IMR-90 (cell line): ENCODE data around the gene RTN4RL2. TPM values are rescaled to one million over a fixed set of nuclear protein-coding genes. Genes with fewer than 3 reads are reported as not detected.

ENCODE experiments used
- microRNA-seq, 2 experiments: library from miRNA; stranded (forward) in 1 of 2; unstranded in 1 of 2; fragments of 10-50 nt in 1 of 2; fragments of <30 nt in 1 of 2; gene quantifications in 1 of 2; microRNA quantifications in 1 of 2; one replicate each; pipeline versions ENCODE3 to v1.1.0; 2013 to 2020; ENCODE audit not compliant: insufficient read depth in 1 of 2, insufficient read length in 1 of 2, unreplicated experiment in 1 of 2
- polyA plus RNA-seq, 3 experiments: library from polyadenylated mRNA; depleted of rRNA; stranded (reverse); fragments of >200 nt; gene quantifications; 2 replicates each; pipeline ENCODE4 v1.2.3, GENCODE V29; 2012; ENCODE audit warnings: low replicate concordance in 1 of 3
- small RNA-seq, 5 experiments: library from RNA; depleted of rRNA; stranded (forward); fragments of <200 nt; gene quantifications; one replicate each; pipeline ENCODE3, GENCODE V24; 2012
- total RNA-seq: library from RNA; depleted of rRNA; stranded (reverse); fragments of >200 nt; gene quantifications from 2 replicates; pipeline ENCODE4 v1.2.3, GENCODE V29; 2012; rRNA removed

The RTN4RL2 gene
- total and polyA plus RNA-seq, 2 of the 4 experiments (the other 2 are of a cell fraction) = 1.5 TPM; not detected in 1

Small RNAs within 50 kb of the gene (microRNA-seq; reads per million reads assigned to microRNA genes)
- gene RNA5SP341 (ENCODE audit: insufficient read depth, insufficient read length) = not detected

Small RNAs within 50 kb of the gene (small RNA-seq; reads per million reads assigned to genes)
- 0 to 0.59 (median 0) reads per million in 5 experiments for gene RNA5SP341

Other genes starting within 250 kb of the RTN4RL2 start
- not detected in 2 replicates for gene APLNR, start 223.3 kb upstream of the RTN4RL2 start, total RNA-seq
- gene APLNR, start 223.3 kb upstream of the RTN4RL2 start, polyA plus RNA-seq (2012; rRNA removed) = not detected in 2 replicates
- gene TNKS1BP1, start 135.6 kb upstream of the RTN4RL2 start, total RNA-seq = 28.6 and 31.7 TPM in 2 replicates
- gene TNKS1BP1, start 135.6 kb upstream of the RTN4RL2 start, polyA plus RNA-seq (2012; rRNA removed) = 68.0 and 71.4 TPM in 2 replicates
- gene SSRP1, start 124.6 kb upstream of the RTN4RL2 start, total RNA-seq = 144 and 146 TPM in 2 replicates
- gene SSRP1, start 124.6 kb upstream of the RTN4RL2 start, polyA plus RNA-seq (2012; rRNA removed) = 101 and 106 TPM in 2 replicates
- not detected in 2 replicates for gene P2RX3, start 122.2 kb upstream of the RTN4RL2 start, total RNA-seq
- not detected in 2 replicates for gene P2RX3, start 122.2 kb upstream of the RTN4RL2 start, polyA plus RNA-seq (2012; rRNA removed)
- not detected in 2 replicates for gene PRG3, start 79.4 kb upstream of the RTN4RL2 start, total RNA-seq
- gene PRG3, start 79.4 kb upstream of the RTN4RL2 start, polyA plus RNA-seq (2012; rRNA removed) = not detected in 2 replicates
- not detected in 2 replicates for gene PRG2, start 69.9 kb upstream of the RTN4RL2 start, total RNA-seq
- not detected in 2 replicates for gene PRG2, start 69.9 kb upstream of the RTN4RL2 start, polyA plus RNA-seq (2012; rRNA removed)
- 10.6 and 12.7 TPM in 2 replicates for gene SLC43A3, start 33.4 kb upstream of the RTN4RL2 start, total RNA-seq
- 21.1 and 22.0 TPM in 2 replicates for gene SLC43A3, start 33.4 kb upstream of the RTN4RL2 start, polyA plus RNA-seq (2012; rRNA removed)
- gene SLC43A1, start 55.2 kb downstream of the RTN4RL2 start, total RNA-seq = 8.6 and 10.0 TPM in 2 replicates
- 15.9 and 17.0 TPM in 2 replicates for gene SLC43A1, start 55.2 kb downstream of the RTN4RL2 start, polyA plus RNA-seq (2012; rRNA removed)
- 70.0 and 96.8 TPM in 2 replicates for gene TIMM10, start 70.2 kb downstream of the RTN4RL2 start, total RNA-seq
- gene TIMM10, start 70.2 kb downstream of the RTN4RL2 start, polyA plus RNA-seq (2012; rRNA removed) = 135 and 148 TPM in 2 replicates
- not detected in 2 replicates for gene SMTNL1, start 77.1 kb downstream of the RTN4RL2 start, total RNA-seq
- not detected in 2 replicates for gene SMTNL1, start 77.1 kb downstream of the RTN4RL2 start, polyA plus RNA-seq (2012; rRNA removed)
- 34.4 and 37.5 TPM in 2 replicates for gene UBE2L6, start 107.1 kb downstream of the RTN4RL2 start, total RNA-seq
- 46.7 and 51.7 TPM in 2 replicates for gene UBE2L6, start 107.1 kb downstream of the RTN4RL2 start, polyA plus RNA-seq (2012; rRNA removed)
- gene SERPING1, start 137.2 kb downstream of the RTN4RL2 start, total RNA-seq = 2.0 and 2.2 TPM in 2 replicates
- gene SERPING1, start 137.2 kb downstream of the RTN4RL2 start, polyA plus RNA-seq (2012; rRNA removed) = 27.5 and 30.7 TPM in 2 replicates
- under 0.01 and 0.18 TPM in 2 replicates for gene YPEL4, start 189.4 kb downstream of the RTN4RL2 start, total RNA-seq
- 0.57 and 0.79 TPM in 2 replicates for gene YPEL4, start 189.4 kb downstream of the RTN4RL2 start, polyA plus RNA-seq (2012; rRNA removed)
- 24.0 and 26.7 TPM in 2 replicates for gene CLP1, start 197.2 kb downstream of the RTN4RL2 start, total RNA-seq
- gene CLP1, start 197.2 kb downstream of the RTN4RL2 start, polyA plus RNA-seq (2012; rRNA removed) = 16.3 and 16.5 TPM in 2 replicates
- 19.4 and 21.4 TPM in 2 replicates for gene ZDHHC5, start 207.6 kb downstream of the RTN4RL2 start, total RNA-seq
- 44.0 and 45.7 TPM in 2 replicates for gene ZDHHC5, start 207.6 kb downstream of the RTN4RL2 start, polyA plus RNA-seq (2012; rRNA removed)